WI38 (cell line): Measurements from ENCODE around the gene HSD17B11.
A peak's percentile ranks its signal among the peaks of the same experiment; 100 is the strongest.
"Not testable (repeated sequence)": the region's sequence is repeated elsewhere in the genome, so short reads cannot be mapped to it uniquely, and the experiment has no call there.

Source experiments
- H3K4me3 ChIP-seq: 2 replicates; pipeline ENCODE4 v1.5.1; 2011; ENCODE audit warnings: low read depth, mild to moderate bottlenecking, control low read depth, low read length
- CTCF ChIP-seq: IDR thresholded peaks from 2 replicates; pipeline ENCODE4 v1.5.1; 2012; ENCODE audit warnings: low read depth, mild to moderate bottlenecking, control low read depth, low read length

The HSD17B11 gene

GRCh38 chr4:87390891-87391575, at the start of gene HSD17B11:
Gene HSD17B11, minus strand, starts transcription at chr4:87391188. Its CDS starts 118 bp downstream, at chr4:87391070.
- H3K4me3 ChIP-seq, result peak within 1 kb of the TSS; percentile 68
- TF ChIP-seq CTCF, result no peak

- H3K4me3 ChIP-seq, result no peak overlapping the region
- no peak for TF ChIP-seq CTCF
Measured at GRCh38 chr4:87433342-87433741, 42.4 kb upstream of the HSD17B11 start.

- TF ChIP-seq CTCF, result no peak
- no peak overlapping the region for H3K4me3 ChIP-seq
Measured at GRCh38 chr4:87430038-87430437, 39.0 kb upstream of the HSD17B11 start.

- no peak for TF ChIP-seq CTCF
- no peak overlapping the region for H3K4me3 ChIP-seq
Measured at GRCh38 chr4:87428979-87429378, 38.0 kb upstream of the HSD17B11 start.

- TF ChIP-seq CTCF, result no peak
Measured at GRCh38 chr4:87427518-87427868, 36.5 kb upstream of the HSD17B11 start.

GRCh38 chr4:87426865-87427517, 36.0 kb upstream of the HSD17B11 start:
- no peak for TF ChIP-seq CTCF
- H3K4me3 ChIP-seq, result no peak overlapping the region

More at GRCh38 chr4:87427518-87427868, 36.5 kb upstream of the HSD17B11 start:
- H3K4me3 ChIP-seq, result no peak overlapping the region

GRCh38 chr4:87425711-87426110, 34.7 kb upstream of the HSD17B11 start:
- H3K4me3 ChIP-seq, result no peak overlapping the region
- TF ChIP-seq CTCF, result no peak

GRCh38 chr4:87424099-87424543, 33.1 kb upstream of the HSD17B11 start:
- not testable (repeated sequence) for H3K4me3 ChIP-seq
